D721Med (cell line): Measurements from ENCODE around the gene SLC10A6.
A peak's percentile ranks its signal among the peaks of the same experiment; 100 is the strongest.
"Not testable (repeated sequence)": the region's sequence is repeated elsewhere in the genome, so short reads cannot be mapped to it uniquely, and the experiment has no call there.

Experiments used
- DNase-seq: peaks from one replicate; pipeline ENCODE4 v3.0.0; 2011; ENCODE audit warnings: low spot score; ENCODE audit not compliant: insufficient read length
- FAIRE-seq: peaks from 2 replicates; lab custom pipeline; 2011; peaks lifted over from hg19 to GRCh38; lab: Jason Lieb, UNC
- CTCF ChIP-seq: IDR thresholded peaks from 2 replicates; pipeline ENCODE4 v1.5.1; 2012; ENCODE audit warnings: mild to moderate bottlenecking, control low read depth; ENCODE audit not compliant: insufficient read depth; ENCODE audit errors: missing control alignments

Gene SLC10A6

DNA sequence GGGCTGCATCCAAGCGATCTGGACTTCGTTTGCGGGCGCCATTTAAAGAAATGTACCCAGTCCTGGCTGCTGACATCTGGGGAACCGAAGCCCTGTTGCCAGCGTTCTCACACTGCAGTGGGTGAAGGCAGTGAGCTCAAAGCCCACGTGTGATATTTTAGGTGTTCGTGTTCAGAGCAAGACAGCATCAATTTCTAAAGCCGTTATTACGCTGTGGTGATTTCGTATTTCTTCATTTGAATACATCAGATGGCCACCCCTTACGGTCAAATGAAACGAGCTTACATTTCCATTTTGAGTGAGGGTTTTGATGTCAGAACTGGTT is 43.4 kb upstream of the SLC10A6 start:
- peak; percentile 51 for FAIRE-seq
- peak; percentile 21 for DNase-seq

DNA sequence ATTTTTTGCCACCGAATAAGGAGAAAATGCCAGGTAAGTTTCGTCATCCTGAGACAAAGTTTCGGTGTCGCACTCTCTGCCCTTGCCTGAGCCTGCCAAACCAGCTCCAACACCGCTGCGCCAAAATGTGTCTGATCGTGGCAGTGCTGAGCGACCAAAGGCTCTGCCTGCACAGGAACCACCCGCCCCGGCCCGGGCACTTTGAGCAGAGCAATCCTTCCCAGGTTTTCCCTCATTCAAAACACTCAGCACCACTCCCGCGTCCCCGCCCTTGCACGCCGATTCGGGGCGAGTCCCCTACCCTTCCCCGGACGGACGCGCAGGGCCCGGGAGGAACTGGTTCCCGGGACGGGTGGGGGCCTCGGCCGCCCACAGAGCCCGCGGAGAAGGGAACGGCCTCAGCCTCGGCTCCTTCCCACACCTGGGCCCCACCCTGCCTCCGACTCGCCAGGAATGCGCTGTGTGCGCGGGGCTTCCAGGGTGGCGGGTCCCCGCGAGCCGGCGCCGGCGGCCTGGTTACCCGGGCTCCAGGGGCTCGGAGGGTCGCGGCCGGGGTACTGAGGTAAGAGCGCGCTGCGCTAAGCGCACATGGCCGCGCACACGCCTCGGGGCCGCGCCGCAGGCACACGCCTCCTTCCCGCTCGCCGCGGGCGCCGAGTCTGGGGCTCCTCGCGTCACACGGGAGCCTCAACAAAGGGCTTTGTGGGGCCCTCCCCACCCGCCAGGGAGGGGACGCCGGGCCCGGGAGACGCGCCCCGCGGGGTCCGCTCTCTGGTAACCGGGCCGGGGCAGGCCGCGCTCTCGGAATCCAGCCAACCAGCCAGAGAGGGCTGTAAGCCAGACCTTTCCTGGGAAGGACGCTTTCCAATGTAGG is 42.8 kb upstream of the SLC10A6 start, which contains the start of gene C4orf36:
C4orf36 (minus strand) TSS at position 661 of the 874 bp plus-strand sequence. CDS start 902 bp downstream, outside the sequence.
- DNase-seq (peak; percentile 25), FAIRE-seq (no peak)
- TF ChIP-seq CTCF, result no peak

More for the DNA sequence above, 43.4 kb upstream of the SLC10A6 start:
- TF ChIP-seq CTCF, result no peak

DNA sequence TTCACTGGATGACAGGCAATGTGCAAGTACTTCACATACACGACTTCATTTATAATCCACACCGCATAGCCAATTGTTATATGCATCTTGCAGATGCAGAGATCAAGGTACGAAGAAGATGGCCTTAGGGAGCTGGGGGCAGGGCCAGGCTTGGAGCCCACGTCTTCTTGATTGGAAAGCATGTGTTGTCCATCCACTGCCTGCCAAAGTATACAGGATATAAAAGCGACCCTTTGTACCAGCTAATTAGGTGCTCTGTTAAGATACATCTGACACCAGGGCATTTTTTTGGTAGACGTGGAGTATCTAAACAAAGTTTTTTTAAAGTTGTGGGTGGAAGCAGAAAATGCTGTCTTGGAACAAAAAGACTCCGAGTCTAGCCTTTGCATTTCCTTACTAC is 41.6 kb upstream of the SLC10A6 start:
- FAIRE-seq, result no peak
- no peak for DNase-seq
- no peak for TF ChIP-seq CTCF

GRCh38 chr4:86879641-86880040 is 30.5 kb upstream of the SLC10A6 start:
- FAIRE-seq (no peak), DNase-seq (no peak)
- TF ChIP-seq CTCF, result no peak

GRCh38 chr4:86878640-86879039 is 29.5 kb upstream of the SLC10A6 start:
- FAIRE-seq (no peak), DNase-seq (no peak)
- TF ChIP-seq CTCF, result no peak

GRCh38 chr4:86876894-86877685 is 27.9 kb upstream of the SLC10A6 start:
- TF ChIP-seq CTCF, result no peak
- FAIRE-seq (no peak), DNase-seq (no peak)

DNA sequence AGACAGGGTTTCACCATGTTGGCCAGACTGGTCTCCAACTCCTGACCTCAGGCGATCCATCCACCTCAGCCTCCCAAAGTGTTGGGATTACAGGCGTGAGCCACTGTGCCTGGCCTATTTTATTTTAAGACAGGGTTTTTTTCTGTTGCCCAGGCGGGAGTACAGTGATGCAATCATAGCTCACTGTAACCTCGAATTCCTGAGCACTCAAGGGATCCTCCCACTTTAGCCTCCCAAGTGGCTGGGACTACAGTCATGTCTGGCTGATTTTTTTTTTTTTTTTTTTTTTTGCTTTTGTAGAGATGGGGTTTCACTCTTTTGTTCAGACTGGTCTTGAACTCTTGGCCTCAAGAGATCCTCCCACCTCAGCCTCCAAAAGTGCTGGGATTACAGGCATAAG is 26.3 kb upstream of the SLC10A6 start:
- not testable (repeated sequence) for FAIRE-seq, DNase-seq
